Chondrocyte (in vitro differentiated cells): ENCODE data around the gene PCDHGC5. TPM values are rescaled to one million over a fixed set of nuclear protein-coding genes. Genes with fewer than 3 reads are reported as not detected.

Source experiments
- DNase-seq: peaks from one replicate; pipeline ENCODE4 v3.0.0; 2021; ENCODE audit warnings: mixed read lengths, low spot score
- H3K27ac Mint-ChIP-seq: one replicate; pipeline ENCODE4 v1.8.0; 2021; ENCODE audit warnings: mild to moderate bottlenecking, moderate library complexity, mixed read lengths; ENCODE audit not compliant: unreplicated experiment
- H3K27me3 Mint-ChIP-seq: 2 replicates; pipeline ENCODE4 v1.8.0; 2021; ENCODE audit warnings: low read depth, mixed read lengths
- H3K36me3 Mint-ChIP-seq: 2 replicates; pipeline ENCODE4 v1.8.0; 2021; ENCODE audit warnings: low read depth, mixed read lengths
- H3K4me1 Mint-ChIP-seq: 2 replicates; pipeline ENCODE4 v1.8.0; 2021; ENCODE audit warnings: low read depth, mild to moderate bottlenecking, mixed read lengths
- H3K4me3 Mint-ChIP-seq: one replicate; pipeline ENCODE4 v1.8.0; 2021; ENCODE audit warnings: mild to moderate bottlenecking, moderate library complexity, mixed read lengths; ENCODE audit not compliant: unreplicated experiment
- H3K9me3 Mint-ChIP-seq: 2 replicates; pipeline ENCODE4 v1.8.0; 2021; ENCODE audit warnings: low read depth, mixed read lengths
- total RNA-seq: library from RNA; stranded (reverse); gene quantifications from 3 replicates; pipeline ENCODE4 v1.2.1, GENCODE V29; 2021
- TF ChIP-seq, protein P1 (sequence below): fragments of 200-600 bp; sonication (generic); IDR thresholded peaks from 2 replicates; pipeline ENCODE4 v1.5.0; 2021; ENCODE audit warnings: antibody characterized with exemption, mild to moderate bottlenecking, moderate library complexity

Gene PCDHGC5
- total RNA-seq, 1 donor from 2014 or later: 1.7 TPM

DNA sequence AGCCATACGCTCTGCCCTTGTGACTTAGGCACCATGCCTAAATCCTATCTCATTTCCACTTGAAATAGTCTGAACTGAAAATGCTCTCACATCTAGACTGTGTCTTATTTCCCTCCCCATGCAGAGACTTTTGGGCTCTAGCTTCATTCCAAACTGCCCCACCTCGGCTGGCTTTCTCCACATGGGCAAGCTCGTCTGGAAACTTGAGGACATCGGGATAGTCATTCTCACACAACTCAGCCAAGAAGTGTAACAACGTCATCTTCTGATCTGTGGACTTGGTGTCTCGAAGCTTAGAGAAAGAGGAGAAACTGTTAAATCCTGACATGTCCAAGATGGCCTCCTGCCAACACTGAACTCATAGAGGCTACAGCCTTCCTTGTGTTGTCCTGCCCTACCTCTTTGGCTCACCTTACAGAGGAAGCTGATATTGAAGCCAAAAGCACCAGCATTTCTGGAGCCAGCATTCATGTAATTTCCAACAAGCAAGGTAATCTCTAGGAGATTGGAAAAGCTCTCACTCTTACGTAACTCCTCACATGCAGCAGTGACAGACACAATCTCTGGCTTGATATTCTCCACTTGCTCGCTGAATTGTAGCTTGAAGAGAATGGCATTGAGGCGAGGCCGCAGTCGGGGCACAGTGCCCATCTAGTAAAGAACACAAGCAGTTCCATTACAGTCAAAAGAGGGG lies 39.6 kb downstream of the PCDHGC5 start:
- Mint-ChIP-seq H3K27me3 (no peaks in the 10 kb centered on the region), H3K27ac (peak overlapping the region; percentile 50), H3K36me3 (peaks cover 12% of the 10 kb centered on the region), H3K9me3 (no peaks in the 10 kb centered on the region), H3K4me1 (peaks cover 49% of the 10 kb centered on the region), H3K4me3 (no peak overlapping the region)
- DNase-seq: no peak
- TF ChIP-seq, protein P1, sequence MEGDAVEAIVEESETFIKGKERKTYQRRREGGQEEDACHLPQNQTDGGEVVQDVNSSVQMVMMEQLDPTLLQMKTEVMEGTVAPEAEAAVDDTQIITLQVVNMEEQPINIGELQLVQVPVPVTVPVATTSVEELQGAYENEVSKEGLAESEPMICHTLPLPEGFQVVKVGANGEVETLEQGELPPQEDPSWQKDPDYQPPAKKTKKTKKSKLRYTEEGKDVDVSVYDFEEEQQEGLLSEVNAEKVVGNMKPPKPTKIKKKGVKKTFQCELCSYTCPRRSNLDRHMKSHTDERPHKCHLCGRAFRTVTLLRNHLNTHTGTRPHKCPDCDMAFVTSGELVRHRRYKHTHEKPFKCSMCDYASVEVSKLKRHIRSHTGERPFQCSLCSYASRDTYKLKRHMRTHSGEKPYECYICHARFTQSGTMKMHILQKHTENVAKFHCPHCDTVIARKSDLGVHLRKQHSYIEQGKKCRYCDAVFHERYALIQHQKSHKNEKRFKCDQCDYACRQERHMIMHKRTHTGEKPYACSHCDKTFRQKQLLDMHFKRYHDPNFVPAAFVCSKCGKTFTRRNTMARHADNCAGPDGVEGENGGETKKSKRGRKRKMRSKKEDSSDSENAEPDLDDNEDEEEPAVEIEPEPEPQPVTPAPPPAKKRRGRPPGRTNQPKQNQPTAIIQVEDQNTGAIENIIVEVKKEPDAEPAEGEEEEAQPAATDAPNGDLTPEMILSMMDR: no peak

- TF ChIP-seq, protein P1: no peak
- H3K4me1 Mint-ChIP-seq: peaks cover 45% of the 10 kb centered on the region
- DNase-seq: no peak
- H3K27me3 Mint-ChIP-seq: no peaks in the 10 kb centered on the region
- H3K4me3 Mint-ChIP-seq: no peak overlapping the region
- H3K9me3 Mint-ChIP-seq: no peaks in the 10 kb centered on the region
- peak overlapping the region; percentile 50 for H3K27ac Mint-ChIP-seq
- H3K36me3 Mint-ChIP-seq: peaks cover 13% of the 10 kb centered on the region
These were observed 40.1 kb downstream of the PCDHGC5 start for GRCh38 chr5:141529002-141529401.

- Mint-ChIP-seq H3K9me3 (no peaks in the 10 kb centered on the region), H3K27ac (no peak overlapping the region), H3K4me3 (no peak overlapping the region), H3K27me3 (no peaks in the 10 kb centered on the region), H3K36me3 (peaks cover 17% of the 10 kb centered on the region), H3K4me1 (peaks cover 36% of the 10 kb centered on the region)
- no peak for DNase-seq
- TF ChIP-seq, protein P1: no peak
These were observed 41.0 kb downstream of the PCDHGC5 start for GRCh38 chr5:141529873-141530272.

DNA sequence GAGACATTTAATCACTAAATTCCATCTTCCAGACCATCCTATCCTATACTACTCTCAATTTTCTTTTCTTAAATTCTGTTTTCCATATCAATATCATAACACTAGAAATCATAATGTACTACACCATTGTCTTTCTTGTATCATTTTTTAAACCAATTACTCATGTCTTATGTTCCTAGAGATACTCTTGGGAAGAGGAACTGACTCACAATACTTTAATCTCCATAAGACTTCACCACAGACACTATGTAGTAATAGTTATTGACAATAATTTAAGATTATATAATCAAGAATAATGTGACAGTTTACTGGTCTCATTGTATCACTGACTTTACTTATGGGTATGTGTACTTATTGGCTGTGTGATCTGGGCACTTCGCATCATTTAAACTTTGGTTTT lies 43.8 kb downstream of the PCDHGC5 start:
- no peaks in the 10 kb centered on the region for H3K9me3 Mint-ChIP-seq
- no peak overlapping the region for H3K27ac Mint-ChIP-seq
- H3K36me3 Mint-ChIP-seq: peaks cover 13% of the 10 kb centered on the region
- peaks cover 18% of the 10 kb centered on the region for H3K4me1 Mint-ChIP-seq
- H3K4me3 Mint-ChIP-seq: no peak overlapping the region
- DNase-seq: no peak
- H3K27me3 Mint-ChIP-seq: no peaks in the 10 kb centered on the region
- TF ChIP-seq, protein P1: no peak

- H3K9me3 Mint-ChIP-seq: no peaks in the 10 kb centered on the region
- H3K4me1 Mint-ChIP-seq: peaks cover 7% of the 10 kb centered on the region
- H3K27ac Mint-ChIP-seq: no peak overlapping the region
- no peak overlapping the region for H3K4me3 Mint-ChIP-seq
- peaks cover 9% of the 10 kb centered on the region for H3K36me3 Mint-ChIP-seq
- TF ChIP-seq, protein P1: no peak
- H3K27me3 Mint-ChIP-seq: no peaks in the 10 kb centered on the region
- DNase-seq: no peak
These were observed 45.0 kb downstream of the PCDHGC5 start for GRCh38 chr5:141533897-141534296.
